HG03521 (cell line): ENCODE measurements around the gene PSMD14.
"Not testable (repeated sequence)": the region's sequence is repeated elsewhere in the genome, so short reads cannot be mapped to it uniquely, and the experiment has no call there.

Source experiments
- ATAC-seq: cut with Tn5 transposase; IDR thresholded peaks from one replicate; pipeline ENCODE4 v1.9.1; 2021; ENCODE audit warnings: mild to moderate bottlenecking, moderate library complexity; ENCODE audit not compliant: unreplicated experiment

PSMD14 gene

GRCh38 chr2:161335626-161336025 is 27.4 kb downstream of the PSMD14 start:
- ATAC-seq = no peak

- no peak for ATAC-seq
Measured at GRCh38 chr2:161337247-161337646, 29.0 kb downstream of the PSMD14 start.

GRCh38 chr2:161339532-161339931 is 31.3 kb downstream of the PSMD14 start:
- not testable (repeated sequence) for ATAC-seq

DNA sequence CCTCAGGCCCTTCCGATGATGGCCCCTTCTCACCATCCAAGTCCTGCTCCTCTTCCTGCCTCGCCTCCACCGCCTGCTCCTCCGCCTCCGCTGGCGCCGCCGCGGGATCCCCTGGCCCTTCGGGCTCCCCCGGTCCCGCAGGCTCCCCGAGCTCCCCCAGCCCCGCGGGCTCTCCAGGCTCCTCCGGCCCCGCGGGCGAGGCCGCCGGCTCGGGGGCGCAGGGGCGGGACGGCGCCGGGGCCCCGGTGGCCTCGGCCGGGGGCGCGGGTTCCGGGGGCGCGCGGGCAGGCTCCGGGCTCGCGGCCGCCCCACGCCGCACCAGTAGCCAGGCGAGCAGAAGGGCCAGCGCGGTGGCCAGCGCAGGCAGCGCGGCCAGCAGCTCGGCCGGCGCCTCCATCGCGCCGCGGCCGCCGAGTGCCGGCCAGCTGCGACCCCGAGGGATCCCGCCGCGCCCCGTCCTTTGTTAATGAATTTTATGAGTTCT is 32.7 kb downstream of the PSMD14 start:
- not testable (repeated sequence) for ATAC-seq

DNA sequence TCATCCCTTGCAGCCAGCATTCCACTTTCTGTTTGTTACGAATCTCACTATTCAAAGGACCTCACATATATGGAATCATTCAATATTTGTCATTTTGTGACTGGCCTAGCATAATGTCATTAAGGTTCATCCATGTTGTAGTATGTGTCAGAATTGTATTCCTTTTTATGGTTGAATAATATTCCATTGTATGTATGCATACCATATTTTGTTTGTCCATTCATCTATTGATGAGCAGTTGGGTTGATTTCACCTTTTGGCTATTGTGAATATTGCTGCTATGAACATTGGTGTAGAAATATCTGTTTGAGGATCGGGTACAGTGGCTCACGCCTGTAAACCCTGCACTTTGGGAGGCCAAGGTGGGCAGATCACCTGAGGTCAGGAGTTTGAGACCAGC is 35.0 kb downstream of the PSMD14 start:
- no peak for ATAC-seq

DNA sequence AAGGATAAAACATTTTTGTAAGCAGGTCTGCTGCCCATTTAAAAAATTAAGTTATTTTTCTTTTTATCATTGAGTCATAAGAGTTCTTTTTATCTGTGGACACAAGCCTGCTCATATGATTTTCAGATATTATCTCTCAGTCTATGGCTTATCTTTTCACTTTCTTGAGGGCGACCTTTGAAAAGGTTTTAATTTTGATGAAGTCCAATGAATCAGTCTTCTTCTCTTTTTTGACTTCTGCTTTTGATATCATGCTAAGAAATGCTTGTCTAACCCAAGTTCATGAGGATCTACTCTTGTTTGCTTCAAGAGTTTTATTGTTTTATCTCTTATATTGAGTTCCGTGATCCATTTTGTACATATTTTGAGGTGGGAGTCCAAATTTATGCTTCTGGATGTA is 36.5 kb downstream of the PSMD14 start:
- ATAC-seq = no peak

- no peak for ATAC-seq
Measured at GRCh38 chr2:161351678-161352077, 43.5 kb downstream of the PSMD14 start.

GRCh38 chr2:161352719-161353118 is 44.5 kb downstream of the PSMD14 start:
- ATAC-seq = no peak

- no peak for ATAC-seq
Measured at GRCh38 chr2:161353543-161353942, 45.3 kb downstream of the PSMD14 start.

DNA sequence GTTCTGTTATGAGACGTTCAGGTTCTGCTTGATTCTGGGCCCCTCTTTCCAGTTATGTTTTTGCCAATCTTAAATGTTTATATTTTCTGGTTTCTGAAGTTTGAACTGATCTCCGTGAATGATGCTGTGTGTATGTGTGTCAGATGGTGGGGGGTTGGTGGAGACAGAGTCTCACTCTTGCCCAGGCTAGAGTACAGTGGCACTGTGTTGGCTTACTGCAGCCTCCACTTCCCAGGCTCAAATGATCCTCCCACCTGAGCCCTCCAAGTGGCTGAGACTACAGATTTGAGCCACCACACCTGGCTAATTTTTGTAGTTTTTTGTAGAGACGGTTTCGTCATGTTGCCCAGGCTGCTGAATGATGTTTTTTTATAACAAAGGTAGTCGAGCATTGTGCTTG is 45.9 kb downstream of the PSMD14 start:
- no peak for ATAC-seq

GRCh38 chr2:161355106-161355505 is 46.9 kb downstream of the PSMD14 start:
- no peak for ATAC-seq

DNA sequence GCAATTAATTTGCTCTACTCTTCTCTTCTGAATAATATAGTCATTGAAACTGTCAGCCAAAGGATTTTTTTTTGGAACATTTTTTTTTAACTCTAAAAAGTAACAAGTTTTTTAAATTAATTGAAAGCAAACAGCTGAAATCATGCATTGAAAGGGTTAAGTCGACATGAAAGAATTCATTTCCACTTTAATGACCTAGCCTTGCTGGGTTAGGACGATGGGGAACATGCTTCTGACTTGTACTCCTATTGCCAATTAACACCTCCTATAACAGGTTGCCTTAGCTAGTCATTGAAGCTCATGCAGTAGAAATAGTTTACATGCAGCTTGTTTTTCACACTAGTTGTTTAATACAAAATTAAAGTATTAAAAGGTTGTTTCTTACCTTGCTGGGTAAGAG is 47.8 kb downstream of the PSMD14 start:
- ATAC-seq = no peak

GRCh38 chr2:161357097-161357496 is 48.9 kb downstream of the PSMD14 start:
- ATAC-seq = no peak

GRCh38 chr2:161358838-161359237 is 50.6 kb downstream of the PSMD14 start:
- ATAC-seq = no peak

GRCh38 chr2:161360095-161360654 is 52.0 kb downstream of the PSMD14 start:
- ATAC-seq = not testable (repeated sequence)

GRCh38 chr2:161362568-161363166 is 54.4 kb downstream of the PSMD14 start:
- no peak for ATAC-seq

DNA sequence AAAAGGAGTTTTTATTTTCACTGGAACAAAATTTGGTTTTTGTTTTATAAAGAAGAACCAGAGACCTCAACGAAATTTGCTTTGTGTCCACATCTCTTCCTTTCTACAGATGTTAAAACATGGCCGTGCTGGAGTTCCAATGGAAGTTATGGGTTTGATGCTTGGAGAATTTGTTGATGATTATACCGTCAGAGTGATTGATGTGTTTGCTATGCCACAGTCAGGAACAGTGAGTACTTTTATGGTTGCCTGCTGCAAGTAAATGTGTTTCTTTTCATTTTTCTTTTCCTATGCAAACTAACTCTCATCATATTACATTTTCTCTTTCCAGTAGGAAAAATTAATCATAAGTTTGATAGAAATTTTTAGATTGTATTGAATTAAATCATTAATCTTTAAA is 59.5 kb downstream of the PSMD14 start:
- no peak for ATAC-seq

DNA sequence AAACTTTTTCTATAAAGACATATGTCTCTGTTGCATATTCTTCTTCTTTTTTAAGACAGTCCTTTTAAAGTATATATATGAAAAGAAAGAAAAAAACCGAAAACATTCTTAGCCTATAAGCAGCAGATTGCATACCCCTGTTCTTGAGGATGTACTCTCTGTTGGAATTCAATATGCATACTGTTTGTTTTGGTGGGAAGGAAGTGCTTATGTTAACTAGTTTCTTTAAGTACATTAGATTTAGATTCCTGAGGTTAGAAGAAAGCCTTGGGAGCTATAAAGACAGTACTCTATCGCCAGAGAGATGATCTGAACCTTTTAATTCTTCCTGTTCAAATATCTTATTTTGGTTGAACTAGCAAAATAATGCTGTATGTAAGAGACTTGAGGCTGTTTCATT is 61.1 kb downstream of the PSMD14 start:
- no peak for ATAC-seq

DNA sequence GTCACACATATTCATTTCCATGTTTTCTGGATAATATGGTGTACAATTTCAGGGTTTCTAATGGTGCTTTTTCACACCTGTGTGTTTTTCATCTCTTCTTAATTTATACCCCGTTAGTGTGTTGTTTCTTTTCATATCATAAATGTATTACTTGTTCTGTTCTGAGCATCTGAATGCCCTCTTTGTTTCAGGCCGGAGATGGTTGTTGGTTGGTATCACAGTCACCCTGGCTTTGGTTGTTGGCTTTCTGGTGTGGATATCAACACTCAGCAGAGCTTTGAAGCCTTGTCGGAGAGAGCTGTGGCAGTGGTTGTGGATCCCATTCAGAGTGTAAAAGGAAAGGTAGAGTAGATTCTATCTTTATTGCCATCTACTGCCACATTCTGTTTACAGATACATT is 62.8 kb downstream of the PSMD14 start:
- no peak for ATAC-seq

GRCh38 chr2:161371869-161372268 is 63.6 kb downstream of the PSMD14 start:
- no peak for ATAC-seq

- ATAC-seq = no peak
Measured at GRCh38 chr2:161373942-161374341, 65.7 kb downstream of the PSMD14 start.

GRCh38 chr2:161374446-161374845 is 66.2 kb downstream of the PSMD14 start:
- no peak for ATAC-seq

DNA sequence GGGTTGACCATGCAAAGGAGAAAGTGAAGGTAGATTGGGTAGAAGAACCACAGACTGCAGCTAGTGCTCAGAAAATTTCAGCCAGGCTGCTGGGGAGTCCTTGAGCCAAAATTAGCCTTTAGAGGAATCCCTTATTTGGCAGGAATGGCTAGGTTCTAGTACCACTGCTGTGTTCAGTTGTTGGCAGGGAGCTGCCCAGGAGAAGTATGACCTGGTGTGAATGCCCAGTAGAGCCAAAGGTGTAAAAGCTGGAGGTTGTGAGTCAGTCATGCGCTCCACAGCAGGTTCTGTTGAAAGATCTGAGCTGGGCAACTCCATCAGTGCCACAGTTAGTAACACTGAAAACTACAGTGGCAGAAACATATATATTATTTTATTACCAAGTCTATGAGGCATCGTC is 71.5 kb downstream of the PSMD14 start:
- ATAC-seq = no peak
